H1 (cell line): ENCODE results near the gene NSUN4. TPM values are rescaled to one million over a fixed set of nuclear protein-coding genes. Genes with fewer than 3 reads are reported as not detected.

Experiments
- CHD1 ChIP-seq: IDR thresholded peaks from 2 replicates; pipeline ENCODE4 v1.6.1; 2012; ENCODE audit warnings: low read depth, low read length, improper control_type of control experiment
- GABPA ChIP-seq: IDR thresholded peaks from 2 replicates; pipeline ENCODE4 v1.6.1; 2011; ENCODE audit warnings: mild to moderate bottlenecking, low read length, moderate library complexity, borderline replicate concordance; ENCODE audit not compliant: insufficient read depth
- RAD21 ChIP-seq, 2 experiments: IDR thresholded peaks in 1 of 2; conservative IDR thresholded peaks in 1 of 2; 2 replicates each; pipeline ENCODE4 v1.6.1; 2011; ENCODE audit warnings: low read depth in 2 of 2, low read length in 2 of 2, improper control_type of control experiment in 1 of 2, inconsistent platforms in 1 of 2, mild to moderate bottlenecking in 1 of 2, moderate library complexity in 1 of 2
- RNF2 ChIP-seq: fragments of 200-900, 300-1000 bp; sonication (generic); IDR thresholded peaks from 2 replicates; pipeline ENCODE4 v1.7.1; 2016; ENCODE audit warnings: borderline replicate concordance, low read depth, mild to moderate bottlenecking, antibody characterized with exemption, low read length; ENCODE audit not compliant: poor library complexity, severe bottlenecking; ENCODE audit errors: missing control alignments
- polyA plus RNA-seq, 7 experiments: library from polyadenylated mRNA; depleted of rRNA in 3 of 7; stranded (reverse) in 5 of 7; unstranded in 2 of 7; fragments of >200 nt in 5 of 7; fragments of 200-250 nt in 2 of 7; gene quantifications; 1 replicate in 5 of 7; 2 replicates in 1 of 7; 4 replicates in 1 of 7; pipeline versions ENCODE4 v1.2.1 to v1.2.3, GENCODE V29; 2011 to 2013; ENCODE audit warnings: missing spikeins in 2 of 7, mixed read lengths in 2 of 7
- total RNA-seq: library from RNA; stranded (reverse); fragmentation: NEBNext Ultra II Directional; extraction: Animal tissue kit (Norgen Biotek cat#: 25700); gene quantifications from 2 replicates; pipeline ENCODE4 v1.2.1, GENCODE V29; 2021

Gene NSUN4
- total and polyA plus RNA-seq, 2 of the 8 experiments (the other 6 are each of a cell fraction or from before 2014, with no cell fraction given): 9.7 to 15.7 TPM

DNA sequence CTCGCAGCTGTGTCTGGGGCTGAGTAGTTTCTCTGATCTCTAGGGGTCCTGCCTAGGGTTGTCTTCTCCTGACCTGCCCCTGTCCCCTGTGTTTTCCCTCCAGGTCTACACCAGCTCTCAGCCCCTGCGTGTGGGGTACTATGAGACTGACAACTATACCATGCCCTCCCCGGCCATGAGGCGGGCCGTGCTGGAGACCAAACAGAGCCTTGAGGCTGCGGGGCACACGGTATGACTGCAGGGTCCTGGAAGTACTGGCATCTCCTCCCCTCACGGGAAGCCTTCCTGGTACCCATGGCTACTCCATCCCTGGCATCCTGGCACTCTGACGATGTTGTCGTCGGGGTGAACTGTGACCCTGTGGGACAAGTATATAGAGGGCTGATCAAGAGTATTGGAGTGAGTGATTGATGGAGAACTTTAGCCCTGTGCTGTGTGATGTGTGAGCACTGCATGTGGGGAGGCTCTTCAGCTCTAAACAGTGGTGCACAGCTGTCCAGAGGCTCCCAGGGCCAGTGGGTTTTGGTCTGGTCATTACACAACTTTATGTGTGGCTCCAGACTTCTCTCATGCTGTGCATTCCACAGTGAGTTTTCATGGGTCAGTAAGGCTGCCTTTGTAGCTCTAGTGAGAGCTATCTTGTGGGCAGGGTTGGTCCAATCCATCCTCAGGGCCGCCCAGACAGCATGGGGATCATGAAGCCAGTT is 67.9 kb downstream of the NSUN4 start (continued):
- TF ChIP-seq RAD21 (IDR thresholded peaks at IDR 0.05 in 1 of 2, conservative IDR thresholded peaks at IDR 0.05 in 1 of 2; ENCODE audit: low read depth in 2 of 2, low read length in 2 of 2) (no peak), RNF2 (no peak), GABPA (no peak), CHD1 (no peak)
